Ovary (tissue), 3 donors: ENCODE data around the gene CPZ.

Source experiments
- CTCF ChIP-seq, 3 donors: fragments of 450-650 bp in 2 of 3; fragments of 200-600 bp in 1 of 3; IDR thresholded peaks; one replicate each; pipeline versions ENCODE4 v1.5.1 to v1.8.0; 2016 to 2022; ENCODE audit warnings: antibody characterized with exemption in 3 of 3, mild to moderate bottlenecking in 1 of 3
- POLR2A ChIP-seq: fragments of 450-650 bp; IDR thresholded peaks from one replicate; pipeline ENCODE4 v1.6.1; 2017; ENCODE audit warnings: antibody characterized with exemption, mild to moderate bottlenecking, moderate library complexity
- donor health status: DM: no; HTN: no; CAD: no.

- TF ChIP-seq CTCF (IDR thresholded peaks at IDR 0.05) (no peak), POLR2A (no peak)
Observed at GRCh38 chr4:8641256-8641655, 48.7 kb downstream of the CPZ start.
